ENCODE measurements around the gene ADO. TPM values are rescaled to one million over a fixed set of nuclear protein-coding genes. Genes with fewer than 3 reads are reported as not detected.

ADO gene
- total RNA-seq, 4 donors from 2014 or later, result 13.4 to 21.2 (median 17.0) TPM

GRCh38 chr10:62816331-62817120 is 12.0 kb downstream of the ADO start, which contains the start of gene EGR2:
EGR2 (minus strand) TSS chr10:62816366; CDS start chr10:62816029, 337 bp downstream.
- TF ChIP-seq CTCF (IDR thresholded peaks at IDR 0.05; ENCODE audit: low read depth), result no peak

DNA sequence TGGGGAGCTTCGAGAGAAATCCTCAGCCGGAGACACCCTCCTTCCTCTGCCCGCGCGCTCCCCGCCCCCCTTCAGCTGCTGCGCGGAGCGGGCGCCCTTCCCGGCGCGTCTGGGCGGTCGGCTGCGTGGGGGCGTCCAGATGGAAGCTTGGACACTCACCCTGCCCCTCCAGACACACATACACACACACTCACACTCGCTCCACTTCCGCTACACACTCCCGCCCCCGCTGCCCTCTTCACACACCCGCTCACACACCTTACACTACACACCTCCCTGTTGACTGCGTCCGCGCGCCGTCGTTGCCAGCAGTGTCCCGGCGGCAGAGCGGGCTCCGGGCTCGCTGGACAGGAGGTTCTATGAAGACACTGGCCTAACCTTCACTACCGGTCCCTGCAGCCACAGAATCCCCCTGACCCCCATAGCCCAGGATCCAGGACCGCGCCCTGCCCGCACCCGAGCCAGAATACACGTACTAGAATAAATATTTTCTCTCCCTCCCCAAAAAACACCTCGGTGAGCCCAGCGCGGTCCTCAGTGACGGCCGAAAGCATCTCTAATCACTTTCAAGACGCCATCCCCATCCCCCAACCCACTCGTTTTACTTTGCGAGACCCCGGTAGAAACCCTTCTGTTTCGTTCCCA is 12.7 kb downstream of the ADO start:
- no peak for TF ChIP-seq CTCF (IDR thresholded peaks at IDR 0.05; ENCODE audit: low read depth)

- TF ChIP-seq CTCF (IDR thresholded peaks at IDR 0.05; ENCODE audit: low read depth), result no peak
These were observed 13.4 kb downstream of the ADO start for GRCh38 chr10:62817766-62818425.

GRCh38 chr10:62818426-62819011 is 14.0 kb downstream of the ADO start:
- TF ChIP-seq CTCF (IDR thresholded peaks at IDR 0.05; ENCODE audit: low read depth), result no peak

DNA sequence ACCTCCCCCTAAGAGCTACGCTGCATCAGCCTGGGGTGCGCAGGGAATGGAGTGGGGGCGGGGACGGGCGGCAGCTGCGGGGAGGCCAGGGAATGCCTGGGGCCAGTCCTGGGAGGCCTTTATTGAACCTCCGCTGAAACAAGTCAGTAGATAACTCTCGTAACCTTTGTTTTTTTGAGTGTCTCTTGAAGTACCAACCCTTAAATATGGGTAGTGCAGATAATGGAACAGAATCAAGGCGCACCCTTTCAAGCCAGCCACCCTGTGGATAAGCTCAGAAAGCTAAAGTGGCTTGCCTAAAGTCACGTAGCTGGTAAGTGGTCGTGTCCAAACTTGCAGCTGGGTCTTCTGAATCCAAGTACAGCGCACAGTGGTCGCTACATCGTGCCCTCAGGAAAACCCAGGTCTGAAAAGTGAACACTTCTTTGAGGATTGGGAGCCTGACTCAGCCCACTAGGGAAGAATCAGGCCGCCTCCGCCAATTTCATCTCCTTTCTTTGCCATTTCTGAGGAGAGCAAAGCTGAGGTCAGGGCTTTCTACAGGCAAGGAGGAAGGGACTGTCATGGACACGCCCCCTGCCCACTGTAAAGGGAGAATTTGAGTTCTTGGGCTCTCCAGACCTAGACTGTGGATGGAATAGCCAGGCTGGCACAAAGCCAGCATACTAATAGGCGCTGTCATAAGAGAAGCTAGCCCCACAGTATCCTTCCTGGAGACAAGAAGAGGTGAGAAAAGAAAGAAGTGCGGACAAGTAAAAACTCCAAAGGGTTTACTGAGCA is 14.8 kb downstream of the ADO start:
- TF ChIP-seq CTCF (IDR thresholded peaks at IDR 0.05; ENCODE audit: low read depth), result no peak

DNA sequence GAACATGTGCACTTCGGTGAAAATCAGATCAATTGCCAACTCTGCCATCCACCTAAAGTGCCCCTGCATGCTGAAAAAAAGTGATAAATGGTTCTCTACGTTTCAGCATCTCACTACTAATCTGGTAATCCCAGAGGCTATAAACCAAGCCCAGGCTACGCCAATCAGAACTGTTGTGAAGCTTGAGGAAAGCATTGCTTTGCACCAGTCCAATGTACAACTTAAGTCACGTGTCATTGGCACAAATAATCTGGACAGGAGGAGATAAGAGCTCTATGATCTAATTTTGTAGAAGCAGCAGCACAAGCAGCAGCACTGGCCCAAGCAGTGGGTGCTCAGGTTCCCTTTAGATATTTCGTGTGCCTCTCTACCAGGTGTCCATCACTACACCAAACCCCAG is 16.1 kb downstream of the ADO start:
- TF ChIP-seq CTCF (IDR thresholded peaks at IDR 0.05; ENCODE audit: low read depth), result no peak
